Astrocyte of the spinal cord (primary cell): Measurements from ENCODE around the gene TTN.

Experiments
- DNase-seq: peaks from one replicate; pipeline ENCODE4 v3.0.0; 2011; ENCODE audit warnings: low read depth, low spot score
- H3K4me3 ChIP-seq: 2 replicates; pipeline ENCODE4 v1.5.1; 2011; ENCODE audit warnings: low read depth, mild to moderate bottlenecking, low read length, moderate library complexity
- CTCF ChIP-seq: IDR thresholded peaks from 2 replicates; pipeline ENCODE4 v1.5.1; 2012; ENCODE audit warnings: low read depth, mild to moderate bottlenecking, low read length, inconsistent platforms
- in situ Hi-C: cut with HindIII; loops from 2 replicates; pipeline ENCODE4 v1.10.0; 2017; ENCODE audit warnings: low sequenced_read_pairs

TTN gene

GRCh38 chr2:178819992-178820391, 12.8 kb upstream of the TTN start:
- H3K4me3 ChIP-seq = no peak overlapping the region
- DNase-seq = peak; percentile 40
- in situ Hi-C loops = no loop called here
- no peak for TF ChIP-seq CTCF

- DNase-seq = no peak
- no peak for TF ChIP-seq CTCF
- H3K4me3 ChIP-seq = no peak overlapping the region
- in situ Hi-C loops = no loop called here
These were observed 12.1 kb upstream of the TTN start for GRCh38 chr2:178819147-178819875.

- TF ChIP-seq CTCF = no peak
- no peak overlapping the region for H3K4me3 ChIP-seq
- in situ Hi-C loops = no loop called here
- peak; percentile 8 for DNase-seq
These were observed 4.7 kb upstream of the TTN start for GRCh38 chr2:178811901-178812300.

GRCh38 chr2:178811045-178811444, 3.8 kb upstream of the TTN start:
- no peak for DNase-seq
- in situ Hi-C loops = no loop called here
- no peak overlapping the region for H3K4me3 ChIP-seq
- TF ChIP-seq CTCF = no peak

- in situ Hi-C loops = no loop called here
- no peak overlapping the region for H3K4me3 ChIP-seq
- TF ChIP-seq CTCF = no peak
- DNase-seq = no peak
These were observed 3.2 kb upstream of the TTN start for GRCh38 chr2:178810422-178810821.

GRCh38 chr2:178806543-178806942, 680 bp downstream of the TTN start:
- TF ChIP-seq CTCF = no peak
- in situ Hi-C loops = no loop called here
- no peak overlapping the region for H3K4me3 ChIP-seq
- DNase-seq = no peak
